ENCODE results near the gene FRMD4A. TPM values are rescaled to one million over a fixed set of nuclear protein-coding genes. Genes with fewer than 3 reads are reported as not detected.

Gene FRMD4A
- total RNA-seq, 4 donors from 2014 or later = 5.6 to 34.1 (median 19.4) TPM

DNA sequence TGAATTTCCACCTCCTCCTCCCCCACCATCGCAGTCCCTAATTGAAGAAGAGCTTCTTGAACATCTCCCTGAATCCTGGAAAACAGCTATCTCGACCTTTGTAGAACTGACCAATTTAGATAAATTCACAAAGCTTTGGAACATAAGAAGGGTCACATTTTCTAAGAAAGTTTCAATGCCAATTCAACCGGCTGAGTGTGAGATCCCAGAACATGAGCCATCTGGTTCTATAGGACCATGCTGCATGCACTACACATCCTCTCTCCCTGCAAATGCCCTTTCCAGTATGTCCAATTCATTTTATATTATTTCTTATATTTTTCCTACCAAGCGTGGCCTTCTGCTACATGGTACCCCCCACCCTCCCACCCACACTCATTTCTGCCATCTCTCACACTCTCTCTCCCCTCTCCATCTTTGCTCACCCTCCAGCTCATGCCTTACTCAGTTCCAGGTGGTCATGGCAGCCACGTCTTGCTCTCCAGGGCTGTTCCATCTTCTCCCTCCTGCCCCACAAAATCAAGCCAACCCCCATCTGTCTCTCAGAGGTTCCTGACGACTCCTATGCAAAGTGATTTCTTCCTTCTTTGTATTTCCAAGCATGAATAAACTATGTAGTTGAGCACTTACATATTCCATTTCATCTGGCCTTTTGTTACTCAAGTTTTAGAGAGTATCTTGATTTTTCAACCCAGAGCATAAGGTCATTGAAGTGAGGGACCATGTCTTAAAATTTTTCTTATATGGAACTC is 19.3 kb downstream of the FRMD4A start:
- no peak for TF ChIP-seq POLR2A (IDR thresholded peaks at IDR 0.05)
- TF ChIP-seq, protein P1, sequence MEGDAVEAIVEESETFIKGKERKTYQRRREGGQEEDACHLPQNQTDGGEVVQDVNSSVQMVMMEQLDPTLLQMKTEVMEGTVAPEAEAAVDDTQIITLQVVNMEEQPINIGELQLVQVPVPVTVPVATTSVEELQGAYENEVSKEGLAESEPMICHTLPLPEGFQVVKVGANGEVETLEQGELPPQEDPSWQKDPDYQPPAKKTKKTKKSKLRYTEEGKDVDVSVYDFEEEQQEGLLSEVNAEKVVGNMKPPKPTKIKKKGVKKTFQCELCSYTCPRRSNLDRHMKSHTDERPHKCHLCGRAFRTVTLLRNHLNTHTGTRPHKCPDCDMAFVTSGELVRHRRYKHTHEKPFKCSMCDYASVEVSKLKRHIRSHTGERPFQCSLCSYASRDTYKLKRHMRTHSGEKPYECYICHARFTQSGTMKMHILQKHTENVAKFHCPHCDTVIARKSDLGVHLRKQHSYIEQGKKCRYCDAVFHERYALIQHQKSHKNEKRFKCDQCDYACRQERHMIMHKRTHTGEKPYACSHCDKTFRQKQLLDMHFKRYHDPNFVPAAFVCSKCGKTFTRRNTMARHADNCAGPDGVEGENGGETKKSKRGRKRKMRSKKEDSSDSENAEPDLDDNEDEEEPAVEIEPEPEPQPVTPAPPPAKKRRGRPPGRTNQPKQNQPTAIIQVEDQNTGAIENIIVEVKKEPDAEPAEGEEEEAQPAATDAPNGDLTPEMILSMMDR (IDR thresholded peaks at IDR 0.05) = no peak
- intact Hi-C loops (cut with DNase I; ENCODE audit: low total_unique reads) = no loop called here
- H3K4me3 ChIP-seq = no peak overlapping the region
- H3K27ac ChIP-seq = no peak overlapping the region
- DNase-seq = no peak
- no peaks in the 10 kb centered on the region for H3K27me3 ChIP-seq
- H3K4me1 ChIP-seq = no peaks in the 10 kb centered on the region
- H3K36me3 ChIP-seq = no peaks in the 10 kb centered on the region
- no peaks in the 10 kb centered on the region for H3K9me3 ChIP-seq

DNA sequence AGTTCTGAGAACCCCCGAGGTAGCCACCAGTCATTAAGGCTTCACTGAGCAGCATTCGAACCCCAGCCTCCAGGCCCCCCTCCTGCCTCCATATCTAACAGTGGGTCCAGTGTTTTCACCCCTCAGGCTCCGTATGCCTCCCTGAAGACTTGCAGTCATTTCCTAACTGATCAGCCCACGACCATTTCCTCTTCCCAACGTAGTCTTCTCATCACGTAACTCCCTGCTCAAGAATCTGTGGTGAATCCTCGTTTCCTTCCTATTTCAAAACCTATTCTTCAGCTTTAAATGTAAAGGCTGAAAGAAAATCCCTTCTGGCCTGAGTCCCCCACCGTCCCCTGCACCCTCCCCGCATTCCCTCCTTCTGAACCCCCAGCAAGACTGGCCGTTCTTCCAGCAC is 21.1 kb downstream of the FRMD4A start:
- no peak for DNase-seq
- no peaks in the 10 kb centered on the region for H3K27me3 ChIP-seq
- H3K9me3 ChIP-seq = no peaks in the 10 kb centered on the region
- no peaks in the 10 kb centered on the region for H3K36me3 ChIP-seq
- TF ChIP-seq, protein P1 (IDR thresholded peaks at IDR 0.05) = no peak
- no peak for TF ChIP-seq POLR2A (IDR thresholded peaks at IDR 0.05)
- intact Hi-C loops (cut with DNase I; ENCODE audit: low total_unique reads) = no loop called here
- H3K4me1 ChIP-seq = no peaks in the 10 kb centered on the region
- no peak overlapping the region for H3K27ac ChIP-seq
- H3K4me3 ChIP-seq = no peak overlapping the region

DNA sequence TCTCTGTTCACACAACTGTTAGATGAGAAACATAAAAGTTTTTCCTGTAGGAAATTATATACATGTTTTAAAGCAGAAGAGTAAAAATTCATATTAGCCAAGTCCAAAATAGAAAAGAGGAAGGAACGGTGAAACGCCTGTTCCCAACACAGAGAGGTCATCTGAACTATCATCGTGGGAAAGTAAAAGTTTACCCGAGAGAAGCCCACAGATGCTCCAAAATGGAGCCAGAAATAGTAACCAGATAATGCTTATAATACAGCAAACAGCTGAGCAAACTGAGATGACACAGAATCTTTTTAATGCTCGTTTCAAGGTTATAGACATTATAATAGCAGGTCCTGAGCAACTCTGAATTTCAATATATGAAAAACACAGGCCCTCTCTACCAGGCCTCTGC is 24.5 kb downstream of the FRMD4A start:
- no peak overlapping the region for H3K4me3 ChIP-seq
- no peak for DNase-seq
- no peaks in the 10 kb centered on the region for H3K9me3 ChIP-seq
- no peaks in the 10 kb centered on the region for H3K27me3 ChIP-seq
- intact Hi-C loops (cut with DNase I; ENCODE audit: low total_unique reads) = no loop called here
- TF ChIP-seq POLR2A (IDR thresholded peaks at IDR 0.05) = no peak
- TF ChIP-seq, protein P1 (IDR thresholded peaks at IDR 0.05) = no peak
- H3K4me1 ChIP-seq = no peaks in the 10 kb centered on the region
- no peaks in the 10 kb centered on the region for H3K36me3 ChIP-seq
- H3K27ac ChIP-seq = no peak overlapping the region

DNA sequence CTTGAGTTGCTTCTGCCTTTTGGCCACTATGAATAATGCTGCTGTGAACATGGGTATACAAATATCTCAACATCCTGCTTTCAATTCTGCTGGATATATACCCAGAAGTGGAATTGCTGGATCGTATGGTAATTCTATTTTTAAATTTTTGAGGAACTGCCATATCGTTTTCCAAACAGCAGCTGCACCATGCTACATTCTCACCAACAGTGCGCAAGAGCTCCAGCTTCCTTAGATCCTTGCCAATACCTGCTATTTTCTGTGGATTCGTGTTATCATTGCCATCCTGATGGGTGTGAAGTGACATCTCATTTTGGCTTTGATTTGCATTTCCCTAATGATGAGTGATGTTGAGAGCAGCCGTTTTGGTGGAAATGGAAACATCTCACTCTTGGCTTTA is 26.7 kb downstream of the FRMD4A start:
- DNase-seq = no peak
- Histone ChIP-seq H3K27me3 (no peaks in the 10 kb centered on the region), H3K36me3 (no peaks in the 10 kb centered on the region), H3K9me3 (no peaks in the 10 kb centered on the region), H3K4me3 (no peak overlapping the region), H3K4me1 (no peaks in the 10 kb centered on the region), H3K27ac (no peak overlapping the region)
- intact Hi-C loops (cut with DNase I; ENCODE audit: low total_unique reads) = no loop called here
- no peak for TF ChIP-seq POLR2A (IDR thresholded peaks at IDR 0.05)
- TF ChIP-seq, protein P1 (IDR thresholded peaks at IDR 0.05) = no peak

DNA sequence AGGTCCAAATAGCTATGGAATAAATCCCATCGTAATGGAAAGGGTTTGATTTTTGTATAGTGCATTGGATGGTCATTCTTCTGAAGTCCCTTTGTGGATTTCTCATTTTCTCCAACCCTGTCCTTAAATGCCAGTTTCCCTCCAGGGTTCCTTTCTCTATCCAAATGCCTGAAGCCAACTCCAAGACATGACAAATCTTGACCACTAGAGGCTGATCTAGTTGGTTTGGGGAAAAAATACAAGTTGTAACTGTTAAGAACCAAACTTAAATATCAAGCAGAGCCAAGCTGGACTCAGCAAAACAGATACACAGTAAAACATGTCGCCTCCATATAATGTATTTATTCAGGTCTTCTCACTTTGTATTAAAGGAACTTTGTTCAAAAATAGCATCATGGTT is 28.7 kb downstream of the FRMD4A start:
- Histone ChIP-seq H3K4me1 (no peaks in the 10 kb centered on the region), H3K9me3 (no peaks in the 10 kb centered on the region), H3K27me3 (no peaks in the 10 kb centered on the region), H3K4me3 (no peak overlapping the region), H3K27ac (no peak overlapping the region), H3K36me3 (no peaks in the 10 kb centered on the region)
- intact Hi-C loops (cut with DNase I; ENCODE audit: low total_unique reads) = no loop called here
- no peak for TF ChIP-seq POLR2A (IDR thresholded peaks at IDR 0.05)
- TF ChIP-seq, protein P1 (IDR thresholded peaks at IDR 0.05) = no peak
- DNase-seq = no peak

Measured in uterus (tissue), 4 donors.